ENCODE data around the gene OR4P4.

GRCh38 chr11:55658031-55658573 is 23.2 kb downstream of the OR4P4 start:
- no peak for TF ChIP-seq EZH2 (IDR thresholded peaks at IDR 0.05; ENCODE audit: insufficient read depth, poor library complexity, severe bottlenecking)
- TF ChIP-seq EZH2phosphoT487 (IDR thresholded peaks at IDR 0.05; ENCODE audit: insufficient read depth, low read depth): no peak
